GM10248 (cell line): ENCODE data around the gene COL23A1.

ENCODE experiments used
- CTCF ChIA-PET: fragments of 300-600 bp; sonication (Branson Sonifier 250); formaldehyde crosslinking; extraction: SDS; loops from one replicate; lab custom pipeline; 2021; ENCODE audit warnings: antibody characterized with exemption; lab: Yijun Ruan, JAX
- POLR2A ChIA-PET: fragments of 350-650 bp; sonication (Branson Sonifier 250); formaldehyde crosslinking; extraction: SDS; loops from one replicate; lab custom pipeline; 2020; ENCODE audit warnings: antibody characterized with exemption; lab: Yijun Ruan, JAX
- DNase-seq: peaks from one replicate; pipeline ENCODE4 v3.0.0; 2012; ENCODE audit errors: extremely low spot score
- TF ChIP-seq, protein P1 (sequence below): IDR thresholded peaks from 2 replicates; pipeline ENCODE4 v1.5.1; 2012; ENCODE audit warnings: mild to moderate bottlenecking, low read depth; ENCODE audit errors: extremely low read depth, missing control alignments, control extremely low read depth

The COL23A1 gene

DNA sequence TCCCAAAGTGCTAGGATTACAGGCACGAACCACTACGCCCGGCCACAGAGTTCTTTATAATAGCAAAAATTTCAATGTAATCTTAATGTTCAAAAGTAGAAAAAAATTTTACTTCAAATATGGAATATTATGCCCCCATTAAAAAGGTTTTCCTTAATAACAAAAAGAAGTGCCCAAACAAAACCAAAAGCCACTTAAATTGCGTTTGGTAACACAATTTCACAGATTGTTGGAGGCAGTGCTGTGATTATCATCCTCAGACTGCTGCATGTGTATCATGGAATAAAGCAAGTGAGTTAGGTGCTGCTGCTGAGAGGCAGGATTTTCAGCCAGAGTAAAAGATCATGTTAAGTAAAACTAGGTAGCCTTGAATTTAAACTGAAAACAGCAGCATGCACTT lies 132.7 kb downstream of the COL23A1 start:
- TF ChIP-seq, protein P1, sequence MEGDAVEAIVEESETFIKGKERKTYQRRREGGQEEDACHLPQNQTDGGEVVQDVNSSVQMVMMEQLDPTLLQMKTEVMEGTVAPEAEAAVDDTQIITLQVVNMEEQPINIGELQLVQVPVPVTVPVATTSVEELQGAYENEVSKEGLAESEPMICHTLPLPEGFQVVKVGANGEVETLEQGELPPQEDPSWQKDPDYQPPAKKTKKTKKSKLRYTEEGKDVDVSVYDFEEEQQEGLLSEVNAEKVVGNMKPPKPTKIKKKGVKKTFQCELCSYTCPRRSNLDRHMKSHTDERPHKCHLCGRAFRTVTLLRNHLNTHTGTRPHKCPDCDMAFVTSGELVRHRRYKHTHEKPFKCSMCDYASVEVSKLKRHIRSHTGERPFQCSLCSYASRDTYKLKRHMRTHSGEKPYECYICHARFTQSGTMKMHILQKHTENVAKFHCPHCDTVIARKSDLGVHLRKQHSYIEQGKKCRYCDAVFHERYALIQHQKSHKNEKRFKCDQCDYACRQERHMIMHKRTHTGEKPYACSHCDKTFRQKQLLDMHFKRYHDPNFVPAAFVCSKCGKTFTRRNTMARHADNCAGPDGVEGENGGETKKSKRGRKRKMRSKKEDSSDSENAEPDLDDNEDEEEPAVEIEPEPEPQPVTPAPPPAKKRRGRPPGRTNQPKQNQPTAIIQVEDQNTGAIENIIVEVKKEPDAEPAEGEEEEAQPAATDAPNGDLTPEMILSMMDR = no peak
- ChIA-PET POLR2A (no interaction called here), CTCF (no interaction called here)
- DNase-seq = no peak

DNA sequence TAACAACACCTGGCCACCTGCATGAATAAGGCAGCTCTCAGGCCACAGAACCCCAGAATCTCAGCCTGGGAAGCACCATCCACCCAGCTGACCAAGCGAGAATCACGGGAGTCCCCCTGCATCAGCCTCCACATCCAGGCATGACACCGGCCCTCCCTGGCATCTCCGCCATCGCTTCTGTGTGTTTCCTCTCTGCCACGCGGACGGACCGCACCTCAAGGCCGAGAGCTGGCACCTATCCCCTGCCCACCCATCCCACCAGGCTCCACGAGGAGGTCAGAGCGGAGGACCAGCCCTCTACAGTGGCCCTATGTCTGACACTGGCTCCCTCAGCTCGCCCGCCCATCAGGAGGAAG lies 134.7 kb downstream of the COL23A1 start:
- POLR2A ChIA-PET = no interaction called here
- CTCF ChIA-PET = interaction anchor here (1.7 kb wide), 1 partner anchor 12 kb away, joined by 3 read pairs; no protein-coding TSS in a partner anchor
- TF ChIP-seq, protein P1 = no peak
- DNase-seq = no peak

DNA sequence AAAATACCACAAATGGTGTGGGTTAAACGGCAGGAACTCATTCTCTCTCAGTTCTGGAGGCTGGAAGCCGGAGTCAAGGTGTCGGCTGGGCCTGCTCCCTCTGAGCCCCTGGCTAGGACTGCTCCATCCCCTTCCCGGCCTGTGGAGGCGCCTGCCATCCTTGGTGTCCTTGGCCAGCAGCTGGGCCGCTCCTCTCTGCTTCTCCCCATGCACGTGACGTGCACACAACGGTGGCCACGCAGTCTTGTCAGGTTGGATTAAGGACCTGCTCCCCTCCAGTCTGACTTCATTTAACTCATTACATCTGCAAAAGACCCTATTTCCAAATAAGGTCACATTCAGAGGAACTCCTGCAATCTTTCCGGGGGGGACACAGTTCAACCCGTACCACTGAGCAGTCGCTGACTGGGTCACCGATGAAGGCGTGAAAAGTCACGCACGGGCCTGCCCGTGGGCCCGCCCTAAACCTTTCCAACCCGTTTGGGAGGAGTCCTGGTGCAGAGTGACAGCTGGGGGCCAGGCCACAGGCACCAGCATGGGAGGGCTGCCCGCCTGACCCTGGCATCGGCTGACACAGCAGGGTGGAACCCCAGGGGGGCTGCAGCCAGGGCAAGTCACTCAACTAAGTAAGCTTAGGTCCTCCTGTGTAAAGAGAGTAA lies 135.2 kb downstream of the COL23A1 start:
- ChIA-PET POLR2A (no interaction called here), CTCF (interaction anchor here (1.7 kb wide), 1 partner anchor 12 kb away, joined by 3 read pairs; no protein-coding TSS in a partner anchor)
- TF ChIP-seq, protein P1 = no peak
- no peak for DNase-seq

DNA sequence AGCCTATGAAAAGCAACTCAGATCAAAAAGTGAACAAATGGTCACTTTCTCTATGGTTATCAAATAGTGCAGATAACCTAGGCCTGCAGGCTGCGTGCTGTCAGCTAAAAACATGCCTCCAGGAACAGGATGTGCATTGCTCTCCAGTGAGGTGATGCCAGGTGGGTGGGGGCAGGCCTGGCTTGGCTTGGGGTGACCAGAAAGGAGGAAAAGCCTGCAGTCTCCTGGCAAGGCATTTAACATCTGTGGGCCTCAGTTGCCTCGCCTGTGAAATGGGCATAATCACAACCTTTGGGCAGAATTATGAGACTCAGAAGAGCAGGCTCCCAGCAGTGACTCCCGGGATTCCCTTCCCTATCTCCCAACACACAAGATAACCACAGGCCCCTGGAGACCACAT lies 135.9 kb downstream of the COL23A1 start:
- DNase-seq = no peak
- POLR2A ChIA-PET = no interaction called here
- TF ChIP-seq, protein P1 = no peak
- CTCF ChIA-PET = interaction anchor here (4.1 kb wide), 1 partner anchor 7 kb away, joined by 18 read pairs; no protein-coding TSS in a partner anchor

DNA sequence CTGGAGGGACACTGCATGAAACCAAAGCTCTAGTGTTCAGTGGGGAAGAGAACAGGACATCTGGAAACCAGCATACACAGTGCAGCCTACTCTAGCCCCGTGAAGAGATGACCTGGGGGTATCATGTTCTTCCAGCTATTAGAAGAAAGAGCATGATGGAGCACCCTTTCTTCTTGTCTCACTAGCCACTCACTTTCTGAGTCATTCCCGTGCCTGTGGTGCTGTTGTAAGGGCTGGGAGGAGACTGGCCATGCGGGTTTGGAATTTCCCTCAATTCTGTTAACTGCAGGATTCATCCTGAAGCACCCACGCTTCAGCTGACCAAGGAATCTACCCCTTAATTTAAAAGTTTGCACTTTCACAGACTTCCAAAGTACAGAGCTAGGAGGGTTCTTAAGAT lies 137.0 kb downstream of the COL23A1 start:
- no peak for DNase-seq
- POLR2A ChIA-PET = no interaction called here
- CTCF ChIA-PET = interaction anchor here (4.1 kb wide), 1 partner anchor 8 kb away, joined by 18 read pairs; no protein-coding TSS in a partner anchor
- TF ChIP-seq, protein P1 = no peak

DNA sequence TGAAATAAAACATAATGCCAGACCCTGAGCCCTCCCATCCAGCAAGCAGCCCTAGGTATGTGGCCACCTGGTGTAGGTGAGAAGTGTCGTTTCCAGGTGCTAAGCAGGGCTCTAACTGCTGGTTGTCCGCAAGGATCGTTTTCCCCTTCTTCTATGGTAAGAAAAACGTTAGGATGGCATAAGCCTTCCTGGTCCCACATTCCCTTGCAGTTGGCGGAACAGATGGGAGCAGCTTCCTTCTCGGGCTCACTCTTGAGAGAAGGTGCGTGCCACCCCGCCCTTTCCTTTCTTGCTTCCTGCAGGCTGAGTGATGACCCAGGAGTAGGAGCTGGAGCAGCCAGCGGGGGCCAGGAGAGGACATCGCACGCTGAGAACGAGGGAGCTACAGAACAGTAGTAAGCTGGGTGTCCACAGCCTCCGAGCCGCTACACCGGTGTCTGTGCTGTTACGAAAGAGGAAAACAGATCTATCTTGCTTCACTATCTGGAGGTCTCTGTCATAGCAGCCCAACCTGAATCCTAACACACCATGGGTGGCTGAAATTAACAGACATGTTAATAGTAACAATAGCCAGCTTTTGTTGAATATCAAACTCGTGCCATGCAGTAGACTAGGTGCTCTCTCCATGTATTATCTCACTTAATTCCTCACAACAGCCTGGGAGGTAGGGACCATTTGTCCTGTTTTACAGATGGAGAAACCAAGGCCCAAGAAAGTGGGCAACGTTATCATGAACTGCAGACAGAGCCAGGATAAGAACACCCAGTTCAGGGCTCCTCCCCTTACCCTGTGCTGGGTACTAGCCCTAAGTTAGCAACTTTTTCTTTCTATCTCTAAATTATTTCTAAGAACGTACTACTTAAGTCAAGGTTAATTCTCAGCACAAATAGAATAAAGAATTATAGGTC lies 139.8 kb downstream of the COL23A1 start:
- TF ChIP-seq, protein P1 = no peak
- no peak for DNase-seq
- POLR2A ChIA-PET = no interaction called here
- CTCF ChIA-PET = interaction anchor here (1.2 to 4.1 kb wide), 2 partner anchors 11 to 14 kb away, joined by 3 to 18 read pairs; no protein-coding TSS in a partner anchor
